MM.1S (cell line): ENCODE results near the gene NFRKB.

Experiments used
- EZH2 ChIP-seq: fragments of 300-600 bp; sonication (generic); optimal IDR thresholded peaks from 2 replicates; pipeline ENCODE3; 2017; ENCODE audit warnings: low read depth, mild to moderate bottlenecking, antibody characterized with exemption, low read length, mixed read lengths
- TF ChIP-seq, protein P1 (sequence below): fragments of 300-600 bp; sonication (generic); IDR thresholded peaks from 2 replicates; pipeline ENCODE4 v1.5.1; 2016; ENCODE audit warnings: antibody characterized with exemption, low read length, mixed read lengths

- TF ChIP-seq, protein P1, sequence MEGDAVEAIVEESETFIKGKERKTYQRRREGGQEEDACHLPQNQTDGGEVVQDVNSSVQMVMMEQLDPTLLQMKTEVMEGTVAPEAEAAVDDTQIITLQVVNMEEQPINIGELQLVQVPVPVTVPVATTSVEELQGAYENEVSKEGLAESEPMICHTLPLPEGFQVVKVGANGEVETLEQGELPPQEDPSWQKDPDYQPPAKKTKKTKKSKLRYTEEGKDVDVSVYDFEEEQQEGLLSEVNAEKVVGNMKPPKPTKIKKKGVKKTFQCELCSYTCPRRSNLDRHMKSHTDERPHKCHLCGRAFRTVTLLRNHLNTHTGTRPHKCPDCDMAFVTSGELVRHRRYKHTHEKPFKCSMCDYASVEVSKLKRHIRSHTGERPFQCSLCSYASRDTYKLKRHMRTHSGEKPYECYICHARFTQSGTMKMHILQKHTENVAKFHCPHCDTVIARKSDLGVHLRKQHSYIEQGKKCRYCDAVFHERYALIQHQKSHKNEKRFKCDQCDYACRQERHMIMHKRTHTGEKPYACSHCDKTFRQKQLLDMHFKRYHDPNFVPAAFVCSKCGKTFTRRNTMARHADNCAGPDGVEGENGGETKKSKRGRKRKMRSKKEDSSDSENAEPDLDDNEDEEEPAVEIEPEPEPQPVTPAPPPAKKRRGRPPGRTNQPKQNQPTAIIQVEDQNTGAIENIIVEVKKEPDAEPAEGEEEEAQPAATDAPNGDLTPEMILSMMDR, result no peak
- TF ChIP-seq EZH2, result no peak
Observed at GRCh38 chr11:129933891-129934290, 38.5 kb upstream of the NFRKB start.
